GM23248 (cell line): ENCODE measurements around the gene MTRR.

Source experiments
- EZH2 ChIP-seq: fragments of 200-600 bp; sonication (generic); IDR thresholded peaks from 2 replicates; pipeline ENCODE4 v1.6.1; 2018; ENCODE audit warnings: antibody characterized with exemption, mild to moderate bottlenecking; ENCODE audit not compliant: insufficient read depth, poor library complexity, severe bottlenecking
- EZH2phosphoT487 ChIP-seq: fragments of 200-600 bp; sonication (generic); IDR thresholded peaks from 2 replicates; pipeline ENCODE4 v1.6.1; 2018; ENCODE audit warnings: antibody characterized with exemption, moderate library complexity, mild to moderate bottlenecking, low read depth; ENCODE audit not compliant: insufficient read depth

DNA sequence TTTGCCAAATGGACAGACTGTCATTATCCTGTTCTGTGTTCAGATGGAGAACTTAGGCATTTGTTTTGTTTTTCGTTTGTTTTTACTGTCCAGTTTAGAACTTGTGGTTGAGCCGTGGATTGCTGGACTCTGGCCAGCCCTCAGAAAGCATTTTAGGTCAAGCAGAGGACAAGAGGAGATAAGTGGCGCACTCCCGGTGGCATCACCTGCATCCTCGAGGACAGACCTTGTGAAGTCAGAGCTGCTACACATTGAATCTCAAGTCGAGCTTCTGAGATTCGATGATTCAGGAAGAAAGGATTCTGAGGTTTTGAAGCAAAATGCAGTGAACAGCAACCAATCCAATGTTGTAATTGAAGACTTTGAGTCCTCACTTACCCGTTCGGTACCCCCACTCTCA is 8.9 kb downstream of the MTRR start:
- TF ChIP-seq EZH2 (no peak), EZH2phosphoT487 (no peak)
